H9 (cell line): ENCODE data around the gene SMAD6. TPM values are rescaled to one million over a fixed set of nuclear protein-coding genes. Genes with fewer than 3 reads are reported as not detected.

Experiments used
- DNase-seq: peaks from one replicate; pipeline ENCODE4 v3.0.0-alpha.2; 2017
- H2AFZ ChIP-seq: one replicate; pipeline ENCODE4 v1.6.1; 2013; ENCODE audit warnings: mild to moderate bottlenecking, low read length, control low read depth, moderate library complexity
- H2AK5ac ChIP-seq: 2 replicates; pipeline ENCODE4 v1.6.1; 2013; ENCODE audit warnings: low read length, control low read depth, mixed read lengths; ENCODE audit not compliant: insufficient read length
- H2BK120ac ChIP-seq: one replicate; pipeline ENCODE4 v1.6.1; 2013; ENCODE audit warnings: low read depth, mild to moderate bottlenecking, low read length, control low read depth, inconsistent platforms; ENCODE audit not compliant: poor library complexity, severe bottlenecking
- H2BK12ac ChIP-seq: 2 replicates; pipeline ENCODE4 v1.6.1; 2013; ENCODE audit warnings: low read length, control low read depth, mixed read lengths, low read depth; ENCODE audit not compliant: insufficient read length
- H2BK15ac ChIP-seq: 2 replicates; pipeline ENCODE4 v1.6.1; 2013; ENCODE audit warnings: low read depth, low read length, control low read depth
- H2BK20ac ChIP-seq: one replicate; pipeline ENCODE4 v1.6.1; 2013; ENCODE audit warnings: low read depth, mild to moderate bottlenecking, low read length, control low read depth, inconsistent platforms; ENCODE audit not compliant: poor library complexity, severe bottlenecking
- H2BK5ac ChIP-seq: 2 replicates; pipeline ENCODE4 v1.6.1; 2013; ENCODE audit warnings: low read length, control low read depth, mixed read lengths; ENCODE audit not compliant: insufficient read length
- H3K14ac ChIP-seq: 2 replicates; pipeline ENCODE4 v1.6.1; 2013; ENCODE audit warnings: low read length, control low read depth; ENCODE audit not compliant: insufficient read depth
- H3K18ac ChIP-seq: 2 replicates; pipeline ENCODE4 v1.6.1; 2013; ENCODE audit warnings: low read depth, mild to moderate bottlenecking, mixed read lengths, low read length, control low read depth; ENCODE audit not compliant: insufficient read length
- H3K23ac ChIP-seq: 2 replicates; pipeline ENCODE4 v1.6.1; 2013; ENCODE audit warnings: low read length, control low read depth, mixed read lengths, low read depth; ENCODE audit not compliant: insufficient read length
- H3K23me2 ChIP-seq: 2 replicates; pipeline ENCODE4 v1.6.1; 2013; ENCODE audit warnings: low read depth, mild to moderate bottlenecking, mixed read lengths, low read length, control low read depth; ENCODE audit not compliant: insufficient read length, poor library complexity, severe bottlenecking
- H3K27ac ChIP-seq: 2 replicates; pipeline ENCODE4 v1.5.1; 2013; ENCODE audit warnings: low read length, control low read depth, mixed read lengths, low read depth; ENCODE audit not compliant: insufficient read length
- H3K27me3 ChIP-seq: 2 replicates; pipeline ENCODE4 v1.6.1; 2013; ENCODE audit warnings: low read length, control low read depth, inconsistent platforms; ENCODE audit not compliant: insufficient read depth
- H3K4ac ChIP-seq: 2 replicates; pipeline ENCODE4 v1.6.1; 2013; ENCODE audit warnings: low read depth, mild to moderate bottlenecking, control low read depth, inconsistent platforms, low read length, moderate library complexity
- H3K4me1 ChIP-seq: 2 replicates; pipeline ENCODE4 v1.6.1; 2013; ENCODE audit warnings: low read length, control low read depth, inconsistent platforms; ENCODE audit not compliant: insufficient read depth
- H3K4me2 ChIP-seq: 2 replicates; pipeline ENCODE4 v1.6.1; 2013; ENCODE audit warnings: low read length, control low read depth, mixed read lengths; ENCODE audit not compliant: insufficient read length, insufficient read depth
- H3K56ac ChIP-seq: 2 replicates; pipeline ENCODE4 v1.6.1; 2013; ENCODE audit warnings: low read depth, mild to moderate bottlenecking, mixed read lengths, low read length, control low read depth; ENCODE audit not compliant: insufficient read length
- H3K79me1 ChIP-seq: 2 replicates; pipeline ENCODE4 v1.6.1; 2013; ENCODE audit warnings: low read depth, mild to moderate bottlenecking, moderate library complexity, low read length, control low read depth, inconsistent platforms; ENCODE audit not compliant: insufficient read depth, poor library complexity, severe bottlenecking
- H3K79me2 ChIP-seq: 2 replicates; pipeline ENCODE4 v1.6.1; 2013; ENCODE audit warnings: low read length, control low read depth, inconsistent platforms; ENCODE audit not compliant: insufficient read depth
- H3K9ac ChIP-seq: 2 replicates; pipeline ENCODE4 v1.6.1; 2013; ENCODE audit warnings: low read length, control low read depth, mixed read lengths; ENCODE audit not compliant: insufficient read length; ENCODE audit errors: extremely low read depth
- H3K9me3 ChIP-seq: one replicate; pipeline ENCODE4 v1.6.1; 2013; ENCODE audit warnings: low read depth, low read length, inconsistent platforms; ENCODE audit not compliant: control insufficient read depth
- H3T11ph ChIP-seq: one replicate; pipeline ENCODE4 v1.6.1; 2013; ENCODE audit warnings: mild to moderate bottlenecking, low read length, control low read depth, inconsistent platforms
- H4K20me1 ChIP-seq: one replicate; pipeline ENCODE4 v1.6.1; 2013; ENCODE audit not compliant: control insufficient read depth, insufficient read length, insufficient read depth
- H4K5ac ChIP-seq: 2 replicates; pipeline ENCODE4 v1.6.1; 2013; ENCODE audit warnings: low read depth, mild to moderate bottlenecking, mixed read lengths, low read length, control low read depth; ENCODE audit not compliant: insufficient read length
- H4K8ac ChIP-seq: replicated peaks from 2 replicates; pipeline ENCODE4 v1.6.1; 2013; ENCODE audit warnings: low read length, control low read depth, mixed read lengths, low read depth; ENCODE audit not compliant: insufficient read length
- H4K91ac ChIP-seq: 2 replicates; pipeline ENCODE4 v1.6.1; 2013; ENCODE audit warnings: low read depth, mild to moderate bottlenecking, moderate library complexity, mixed read lengths, low read length, control low read depth; ENCODE audit not compliant: insufficient read length
- H3K27ac Mint-ChIP-seq, 3 experiments: 2 replicates in 2 of 3; 3 replicates in 1 of 3; pipeline ENCODE4 v1.8.0; 2020 to 2021; ENCODE audit warnings: mixed read lengths in 3 of 3, mild to moderate bottlenecking in 1 of 3, moderate library complexity in 1 of 3
- H3K27me3 Mint-ChIP-seq: 2 replicates; pipeline ENCODE4 v1.8.0; 2021; ENCODE audit warnings: low read depth, mild to moderate bottlenecking, moderate library complexity, mixed read lengths
- H3K36me3 Mint-ChIP-seq, 3 experiments: 2 replicates in 2 of 3; 3 replicates in 1 of 3; pipeline ENCODE4 v1.8.0; 2020 to 2021; ENCODE audit warnings: low read depth in 3 of 3, mixed read lengths in 3 of 3; ENCODE audit not compliant: insufficient read depth in 1 of 3
- H3K4me1 Mint-ChIP-seq, 2 experiments: 2 replicates each; pipeline ENCODE4 v1.8.0; 2020; ENCODE audit warnings: mixed read lengths in 2 of 2
- H3K4me3 Mint-ChIP-seq, 2 experiments: 2 replicates in 1 of 2; 3 replicates in 1 of 2; pipeline ENCODE4 v1.8.0; 2020 to 2021; ENCODE audit warnings: mild to moderate bottlenecking in 2 of 2, mixed read lengths in 2 of 2, moderate library complexity in 1 of 2
- H3K9me3 Mint-ChIP-seq, 2 experiments: 2 replicates in 1 of 2; 3 replicates in 1 of 2; pipeline ENCODE4 v1.8.0; 2020; ENCODE audit warnings: mild to moderate bottlenecking in 2 of 2, mixed read lengths in 2 of 2, moderate library complexity in 1 of 2
- whole genome bisulfite sequencing: extraction: QIAGEN DNeasy Blood & Tissue Kit; methylation state at CpG from one replicate; pipeline ENCODE4 v1.1.7; 2013; ENCODE audit warnings: missing lambda C conversion rate, low lambda C conversion rate, mixed read lengths; ENCODE audit not compliant: insufficient read length; ENCODE audit errors: extremely low coverage; 5-methylcytosine and 5-hydroxymethylcytosine counted together
- total RNA-seq: library from RNA; stranded (reverse); gene quantifications from 2 replicates; pipeline ENCODE4 v1.2.1, GENCODE V29; 2021
- TF ChIP-seq, protein P1 (sequence below): fragments of 200-600 bp; sonication (generic); conservative IDR thresholded peaks from 3 replicates; pipeline ENCODE4 v1.8.0; 2021; ENCODE audit warnings: antibody characterized with exemption, mild to moderate bottlenecking

Gene SMAD6
- total RNA-seq, 1 experiment from 2014 or later: 6.0 TPM

DNA sequence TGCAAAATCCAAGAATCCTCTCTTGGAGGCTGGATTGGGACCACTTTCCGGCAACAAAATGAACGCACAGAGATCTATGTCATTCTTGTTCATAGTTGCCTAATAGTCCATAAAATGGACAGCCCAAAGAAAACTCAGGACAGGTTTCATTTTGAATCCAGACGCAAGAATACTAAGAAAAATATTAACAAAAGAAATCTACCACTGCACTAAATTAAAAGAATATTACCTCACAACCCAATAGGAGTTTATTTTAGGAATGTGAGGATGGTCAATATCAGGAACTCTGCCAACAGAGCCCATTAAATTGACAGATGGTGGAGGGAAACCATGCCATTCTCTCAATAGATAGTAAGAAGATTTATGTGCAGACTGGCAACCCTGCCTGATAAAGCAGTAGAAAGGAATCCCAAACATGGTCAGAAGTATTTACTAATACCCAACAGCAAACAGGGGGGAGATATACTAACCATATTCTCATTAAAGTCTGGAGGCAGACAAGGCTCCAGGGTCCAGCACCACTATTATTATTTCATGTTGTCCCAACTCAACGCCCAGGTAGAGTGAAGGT is 127.6 kb downstream of the SMAD6 start:
- WGBS: no CpG with 5 or more reads among the region's 4 CpGs
- Mint-ChIP-seq H3K4me3 (no peak overlapping the region), H3K9me3 (no peaks in the 10 kb centered on the region), H3K4me1 (peaks cover 51 to 58% of the 10 kb centered on the region in 2 experiments), H3K27ac (no peak overlapping the region), H3K36me3 (no peaks in the 10 kb centered on the region; a peak in 1 of 7 replicates), H3K27me3 (peaks cover 6% of the 10 kb centered on the region)
- H3K56ac ChIP-seq: no peak overlapping the region
- no peak overlapping the region for H2BK120ac ChIP-seq
- H4K5ac ChIP-seq: no peak overlapping the region
- H3K9me3 ChIP-seq: no peaks in the 10 kb centered on the region
- H2BK15ac ChIP-seq: no peak overlapping the region
- H3T11ph ChIP-seq: no peak overlapping the region
- H3K4me2 ChIP-seq: no peak overlapping the region
- H2BK5ac ChIP-seq: no peak overlapping the region
- H4K91ac ChIP-seq: no peak overlapping the region
- H2AFZ ChIP-seq: no peak overlapping the region
- no peaks in the 10 kb centered on the region for H3K23me2 ChIP-seq
- H4K8ac ChIP-seq: no peak overlapping the region
- TF ChIP-seq, protein P1, sequence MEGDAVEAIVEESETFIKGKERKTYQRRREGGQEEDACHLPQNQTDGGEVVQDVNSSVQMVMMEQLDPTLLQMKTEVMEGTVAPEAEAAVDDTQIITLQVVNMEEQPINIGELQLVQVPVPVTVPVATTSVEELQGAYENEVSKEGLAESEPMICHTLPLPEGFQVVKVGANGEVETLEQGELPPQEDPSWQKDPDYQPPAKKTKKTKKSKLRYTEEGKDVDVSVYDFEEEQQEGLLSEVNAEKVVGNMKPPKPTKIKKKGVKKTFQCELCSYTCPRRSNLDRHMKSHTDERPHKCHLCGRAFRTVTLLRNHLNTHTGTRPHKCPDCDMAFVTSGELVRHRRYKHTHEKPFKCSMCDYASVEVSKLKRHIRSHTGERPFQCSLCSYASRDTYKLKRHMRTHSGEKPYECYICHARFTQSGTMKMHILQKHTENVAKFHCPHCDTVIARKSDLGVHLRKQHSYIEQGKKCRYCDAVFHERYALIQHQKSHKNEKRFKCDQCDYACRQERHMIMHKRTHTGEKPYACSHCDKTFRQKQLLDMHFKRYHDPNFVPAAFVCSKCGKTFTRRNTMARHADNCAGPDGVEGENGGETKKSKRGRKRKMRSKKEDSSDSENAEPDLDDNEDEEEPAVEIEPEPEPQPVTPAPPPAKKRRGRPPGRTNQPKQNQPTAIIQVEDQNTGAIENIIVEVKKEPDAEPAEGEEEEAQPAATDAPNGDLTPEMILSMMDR: no peak
- no peak overlapping the region for H3K14ac ChIP-seq
- no peak overlapping the region for H2BK12ac ChIP-seq
- H3K4me1 ChIP-seq: peaks cover 5% of the 10 kb centered on the region; the same call in 1 of the 2 replicates
- no peaks in the 10 kb centered on the region for H4K20me1 ChIP-seq
- no peak for DNase-seq
- H3K4ac ChIP-seq: no peak overlapping the region
- no peak overlapping the region for H3K27ac ChIP-seq
- H3K79me2 ChIP-seq: no peaks in the 10 kb centered on the region
- H3K18ac ChIP-seq: no peak overlapping the region
- H3K27me3 ChIP-seq: no peaks in the 10 kb centered on the region
- H3K9ac ChIP-seq: no peak overlapping the region
- H2BK20ac ChIP-seq: no peak overlapping the region
- no peak overlapping the region for H3K23ac ChIP-seq
- no peak overlapping the region for H2AK5ac ChIP-seq
- H3K79me1 ChIP-seq: no peaks in the 10 kb centered on the region
